Measurements from ENCODE around the gene TOLLIP.

Gene TOLLIP

DNA sequence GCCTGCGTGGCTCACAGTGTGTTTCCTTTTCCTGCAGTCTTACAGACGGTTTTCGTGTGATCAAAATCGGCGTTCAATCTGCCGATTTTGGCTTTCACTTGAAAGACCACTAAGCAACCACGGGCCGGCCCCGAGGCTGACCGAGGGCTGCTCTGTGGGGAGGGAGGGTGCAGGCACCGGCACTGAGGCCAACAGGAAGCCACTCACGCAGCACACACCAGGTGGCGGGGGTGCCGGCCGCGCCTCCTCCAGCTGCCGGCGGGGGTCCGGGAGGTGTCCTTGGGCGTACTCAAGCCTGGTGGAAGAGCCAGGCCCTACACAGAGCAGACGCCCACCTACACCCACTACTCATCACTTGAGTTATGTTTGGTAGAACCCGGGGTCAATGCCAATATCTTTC is 14.3 kb downstream of the TOLLIP start:
- no peak for DNase-seq (ENCODE audit: low spot score)
- TF ChIP-seq, protein P1, sequence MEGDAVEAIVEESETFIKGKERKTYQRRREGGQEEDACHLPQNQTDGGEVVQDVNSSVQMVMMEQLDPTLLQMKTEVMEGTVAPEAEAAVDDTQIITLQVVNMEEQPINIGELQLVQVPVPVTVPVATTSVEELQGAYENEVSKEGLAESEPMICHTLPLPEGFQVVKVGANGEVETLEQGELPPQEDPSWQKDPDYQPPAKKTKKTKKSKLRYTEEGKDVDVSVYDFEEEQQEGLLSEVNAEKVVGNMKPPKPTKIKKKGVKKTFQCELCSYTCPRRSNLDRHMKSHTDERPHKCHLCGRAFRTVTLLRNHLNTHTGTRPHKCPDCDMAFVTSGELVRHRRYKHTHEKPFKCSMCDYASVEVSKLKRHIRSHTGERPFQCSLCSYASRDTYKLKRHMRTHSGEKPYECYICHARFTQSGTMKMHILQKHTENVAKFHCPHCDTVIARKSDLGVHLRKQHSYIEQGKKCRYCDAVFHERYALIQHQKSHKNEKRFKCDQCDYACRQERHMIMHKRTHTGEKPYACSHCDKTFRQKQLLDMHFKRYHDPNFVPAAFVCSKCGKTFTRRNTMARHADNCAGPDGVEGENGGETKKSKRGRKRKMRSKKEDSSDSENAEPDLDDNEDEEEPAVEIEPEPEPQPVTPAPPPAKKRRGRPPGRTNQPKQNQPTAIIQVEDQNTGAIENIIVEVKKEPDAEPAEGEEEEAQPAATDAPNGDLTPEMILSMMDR (IDR thresholded peaks at IDR 0.05): no peak
- Histone ChIP-seq H3K27ac (no peak overlapping the region), H3K4me3 (no peak overlapping the region)

DNA sequence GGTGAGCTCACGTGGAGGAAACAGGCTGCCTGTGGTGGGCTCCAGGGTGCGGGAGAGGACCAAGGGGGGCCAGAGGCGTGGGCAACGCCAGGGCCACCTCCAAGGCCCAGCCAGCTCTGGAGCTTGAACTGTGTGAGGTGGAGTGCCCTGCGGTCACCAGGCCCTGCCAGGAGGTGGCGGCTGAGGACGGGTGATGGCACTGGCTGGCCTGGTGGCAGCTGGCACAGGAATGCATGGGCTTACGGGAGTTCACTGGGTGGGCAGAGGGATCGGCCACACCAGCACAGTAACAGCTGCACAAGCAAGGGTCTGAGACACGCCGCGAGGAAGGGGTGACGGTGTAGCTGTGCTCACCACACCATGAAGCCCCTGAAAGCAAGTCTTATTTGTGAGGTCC is 15.8 kb downstream of the TOLLIP start:
- Histone ChIP-seq H3K4me3 (no peak overlapping the region), H3K27ac (no peak overlapping the region)
- TF ChIP-seq, protein P1 (IDR thresholded peaks at IDR 0.05): no peak
- DNase-seq (ENCODE audit: low spot score): no peak

DNA sequence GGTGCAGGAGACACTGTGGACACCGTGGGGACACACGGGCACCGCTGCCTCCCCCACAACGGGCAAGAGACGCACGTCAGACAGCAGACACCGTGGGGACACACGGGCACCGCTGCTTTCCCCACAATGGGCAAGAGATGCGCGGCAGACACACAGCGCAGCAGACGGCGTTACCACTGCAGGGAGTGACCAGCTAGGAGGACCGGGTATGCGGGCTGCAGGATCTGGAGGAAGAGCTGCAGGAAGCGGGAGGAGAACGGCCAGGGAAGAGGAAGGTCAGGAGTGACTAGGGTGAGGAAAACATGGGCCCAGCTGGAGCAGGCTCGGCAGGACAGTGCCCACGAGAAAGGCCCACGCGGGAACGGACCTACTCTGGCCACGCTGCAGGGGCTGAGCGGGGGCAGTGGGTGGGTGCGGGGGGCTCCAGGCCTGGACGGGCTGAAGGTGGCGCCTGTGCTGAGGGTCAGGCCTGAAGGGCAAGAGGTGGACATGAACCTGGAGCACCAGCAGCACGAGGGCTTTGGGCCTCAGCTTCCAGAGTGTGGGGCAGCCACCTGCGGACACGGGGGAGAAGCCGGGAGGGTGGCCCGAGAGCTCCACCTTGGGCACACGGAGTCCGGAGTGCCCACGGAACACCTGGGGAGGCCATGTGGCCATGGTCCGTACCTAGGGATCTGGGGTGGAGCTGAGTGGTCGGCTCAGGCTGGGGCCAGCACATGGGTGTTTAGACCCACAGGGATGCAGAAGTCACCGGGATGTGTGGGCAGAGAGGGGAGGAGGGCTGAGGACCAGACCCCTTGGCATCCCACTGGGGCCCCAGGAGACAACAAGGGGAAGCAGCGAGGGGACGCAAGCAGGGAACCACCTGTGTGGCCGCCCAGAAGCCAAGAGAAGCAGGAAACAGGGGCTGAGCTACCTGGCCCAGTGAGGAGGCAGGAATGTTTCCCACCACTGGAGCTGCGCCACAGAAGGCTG is 16.5 kb downstream of the TOLLIP start:
- Histone ChIP-seq H3K27ac (no peak overlapping the region), H3K4me3 (no peak overlapping the region)
- no peak for DNase-seq (ENCODE audit: low spot score)
- TF ChIP-seq, protein P1 (IDR thresholded peaks at IDR 0.05): no peak

DNA sequence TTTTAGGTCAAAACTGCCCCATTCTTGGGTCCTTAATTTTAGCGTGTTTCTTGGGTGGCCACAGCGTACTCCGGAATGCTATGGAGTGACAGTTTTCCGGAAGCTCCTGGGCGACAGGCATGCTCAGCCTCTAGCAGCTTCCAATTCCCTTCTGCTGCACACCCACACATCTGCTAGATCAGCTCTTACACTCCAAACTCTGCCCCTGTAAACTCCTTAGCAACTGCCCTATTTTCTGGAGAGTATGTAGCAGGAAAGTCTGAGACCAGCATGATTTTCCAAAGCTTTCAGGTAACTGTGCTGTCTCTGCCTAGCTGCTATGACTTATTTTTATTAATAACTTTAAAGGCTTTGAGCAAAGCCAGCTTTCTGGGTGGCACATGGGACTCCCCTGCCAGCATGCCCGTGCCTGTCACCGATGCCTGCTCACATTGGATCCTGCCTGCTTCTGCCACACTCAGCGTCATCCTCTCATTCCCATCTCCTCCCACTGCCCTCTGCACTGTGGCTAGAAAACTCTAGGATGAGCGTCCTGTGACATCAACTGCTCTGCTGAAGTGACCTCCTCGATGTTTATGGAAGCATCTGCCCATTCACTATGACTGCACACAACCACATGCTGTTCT is 17.3 kb downstream of the TOLLIP start:
- no peak overlapping the region for H3K4me3 ChIP-seq
- H3K27ac ChIP-seq: no peak overlapping the region
- TF ChIP-seq, protein P1 (IDR thresholded peaks at IDR 0.05): no peak
- no peak for DNase-seq (ENCODE audit: low spot score)

DNA sequence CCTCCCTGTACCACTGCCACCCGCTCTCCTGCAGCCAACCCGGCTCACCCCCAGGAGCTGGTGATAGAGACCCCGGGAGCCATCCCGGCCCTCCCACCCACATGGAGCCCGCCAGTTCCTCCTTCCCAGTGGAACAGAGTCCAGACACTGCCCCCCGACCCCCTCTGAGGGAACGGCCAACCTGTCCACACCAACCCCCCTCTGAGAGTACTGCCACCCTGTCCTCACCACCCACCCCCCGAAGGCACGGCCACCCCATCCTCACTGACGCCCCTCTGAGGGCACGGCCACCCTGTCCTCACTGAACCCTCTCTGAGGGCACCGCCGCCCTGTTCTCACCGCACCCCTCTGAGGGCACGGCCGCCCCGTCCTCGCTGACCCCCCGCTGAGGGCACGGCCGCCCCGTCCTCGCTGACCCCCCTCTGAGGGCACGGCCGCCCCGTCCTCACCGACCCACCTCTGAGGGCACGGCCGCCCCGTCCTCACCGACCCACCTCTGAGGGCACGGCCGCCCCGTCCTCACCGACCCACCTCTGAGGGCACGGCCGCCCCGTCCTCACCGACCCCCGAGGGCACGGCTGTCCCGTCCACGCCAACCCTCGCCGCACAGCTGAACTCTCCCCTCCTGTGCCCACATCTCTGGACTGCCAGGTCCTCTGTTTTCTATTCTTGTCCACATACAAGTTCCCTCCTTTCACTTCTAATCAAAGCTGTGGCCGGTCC is 18.0 kb downstream of the TOLLIP start:
- no peak overlapping the region for H3K4me3 ChIP-seq
- no peak for DNase-seq (ENCODE audit: low spot score)
- TF ChIP-seq, protein P1 (IDR thresholded peaks at IDR 0.05): no peak
- no peak overlapping the region for H3K27ac ChIP-seq

DNA sequence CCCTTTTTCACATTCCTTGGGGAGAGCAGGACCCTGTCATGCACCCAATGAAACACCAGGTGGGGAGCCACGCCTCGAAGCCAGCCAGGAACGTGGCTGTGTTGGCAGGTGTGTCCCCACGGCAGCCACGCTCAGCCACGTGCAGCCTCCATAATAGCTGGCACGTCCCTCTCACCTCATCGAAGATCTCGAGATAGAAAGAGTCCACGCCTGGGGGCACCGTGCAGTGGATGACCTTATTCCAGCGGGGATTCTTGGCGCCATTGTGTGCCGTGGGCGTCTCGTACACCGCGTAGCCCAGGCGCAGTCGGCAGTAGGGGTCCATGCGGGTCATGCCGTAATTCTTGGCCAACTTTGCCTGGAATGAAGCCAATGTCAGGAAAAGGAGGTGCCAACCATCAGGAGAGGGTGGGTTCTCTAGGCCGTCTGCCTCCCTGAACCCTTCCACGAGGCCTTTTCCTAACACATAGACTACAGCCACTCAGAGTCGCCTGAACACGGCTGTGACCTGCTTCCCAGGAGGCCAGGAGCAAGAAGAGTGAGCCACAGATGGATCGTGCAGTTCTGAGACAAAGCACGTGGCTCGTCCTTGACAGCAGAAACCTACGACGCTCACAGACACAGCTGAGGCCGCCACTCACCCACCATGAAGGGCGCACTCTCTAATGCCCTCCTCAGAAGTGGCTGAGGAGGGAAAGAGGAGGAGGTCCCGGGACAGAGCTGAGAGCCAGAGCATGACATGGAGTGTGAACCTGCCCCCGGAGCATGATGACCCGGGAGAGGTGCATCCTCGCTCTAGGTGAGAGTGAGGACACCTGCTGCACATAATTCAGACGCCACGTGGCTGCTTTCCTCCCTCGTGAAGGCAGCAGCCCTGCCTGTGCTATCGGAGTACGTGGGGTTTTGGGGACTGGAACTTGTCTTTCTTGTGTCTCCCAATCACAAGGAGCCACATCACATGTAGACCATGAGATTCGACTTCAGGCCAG is 19.1 kb downstream of the TOLLIP start:
- TF ChIP-seq, protein P1 (IDR thresholded peaks at IDR 0.05): no peak
- Histone ChIP-seq H3K4me3 (no peak overlapping the region), H3K27ac (no peak overlapping the region)
- no peak for DNase-seq (ENCODE audit: low spot score)

All from coronary artery (tissue), 2 donors.